Stimulated activated CD4-positive, alpha-beta T cell treated with anti-CD3 and anti-CD28 coated beads, TNF-alpha, amount 100 ng/mL, for 4 hours (primary cell): ENCODE data around the gene GPLD1.

Experiments
- DNase-seq, 3 experiments: peaks; one replicate each; pipeline ENCODE4 v3.0.0-alpha.2; 2020; ENCODE audit warnings: low read depth in 3 of 3

GPLD1 gene

GRCh38 chr6:24497254-24497970 lies 8.0 kb upstream of the GPLD1 start:
- DNase-seq = no peak

- DNase-seq = peak; percentile 59 to 69 (median 66)
Measured at GRCh38 chr6:24494821-24495795, 5.7 kb upstream of the GPLD1 start, which contains the start of gene ALDH5A1. Gene ALDH5A1 (plus strand): TSS chr6:24494969. CDS start chr6:24494997, 28 bp downstream.

GRCh38 chr6:24493945-24494820 lies 4.8 kb upstream of the GPLD1 start:
- peak in 1 of 3 experiments; percentile 2 for DNase-seq

GRCh38 chr6:24492475-24492874 lies 3.1 kb upstream of the GPLD1 start:
- no peak for DNase-seq

- DNase-seq = no peak
Measured at GRCh38 chr6:24490948-24491347, 1.6 kb upstream of the GPLD1 start.

- DNase-seq = no peak
Measured at GRCh38 chr6:24489881-24490280, 503 bp upstream of the GPLD1 start.

- DNase-seq = no peak
Measured at GRCh38 chr6:24486065-24486464, 3.3 kb downstream of the GPLD1 start.

- DNase-seq = no peak
Measured at GRCh38 chr6:24484657-24485323, 4.6 kb downstream of the GPLD1 start.

GRCh38 chr6:24481449-24481848 lies 7.9 kb downstream of the GPLD1 start:
- no peak for DNase-seq

- no peak for DNase-seq
Measured at GRCh38 chr6:24480705-24481104, 8.7 kb downstream of the GPLD1 start.

- no peak for DNase-seq
Measured at GRCh38 chr6:24478903-24479302, 10.5 kb downstream of the GPLD1 start.

- DNase-seq = no peak
Measured at GRCh38 chr6:24477070-24477469, 12.3 kb downstream of the GPLD1 start.

- no peak for DNase-seq
Measured at GRCh38 chr6:24476631-24477030, 12.7 kb downstream of the GPLD1 start.

- no peak for DNase-seq
Measured at GRCh38 chr6:24472181-24472580, 17.2 kb downstream of the GPLD1 start.

- no peak for DNase-seq
Measured at GRCh38 chr6:24469811-24470210, 19.6 kb downstream of the GPLD1 start.

GRCh38 chr6:24464253-24465038 lies 24.9 kb downstream of the GPLD1 start:
- no peak for DNase-seq

- no peak for DNase-seq
Measured at GRCh38 chr6:24460966-24461365, 28.4 kb downstream of the GPLD1 start.

- DNase-seq = no peak
Measured at GRCh38 chr6:24458941-24459340, 30.4 kb downstream of the GPLD1 start.

GRCh38 chr6:24458134-24458533 lies 31.2 kb downstream of the GPLD1 start:
- no peak for DNase-seq

GRCh38 chr6:24455061-24455460 lies 34.3 kb downstream of the GPLD1 start:
- DNase-seq = no peak
